Loucy (cell line): Measurements from ENCODE around the gene CNIH3.

Experiments used
- EZH2phosphoT487 ChIP-seq: fragments of 200-600 bp; IDR thresholded peaks from 2 replicates; pipeline ENCODE4 v1.6.1; 2018; ENCODE audit warnings: antibody characterized with exemption, mild to moderate bottlenecking, moderate library complexity, borderline replicate concordance
- TF ChIP-seq, protein P1 (sequence below): fragments of 200-600 bp; sonication (generic); conservative IDR thresholded peaks from 2 replicates; pipeline ENCODE4 v1.5.1; 2014; ENCODE audit warnings: mild to moderate bottlenecking, antibody characterized with exemption, low read length

DNA sequence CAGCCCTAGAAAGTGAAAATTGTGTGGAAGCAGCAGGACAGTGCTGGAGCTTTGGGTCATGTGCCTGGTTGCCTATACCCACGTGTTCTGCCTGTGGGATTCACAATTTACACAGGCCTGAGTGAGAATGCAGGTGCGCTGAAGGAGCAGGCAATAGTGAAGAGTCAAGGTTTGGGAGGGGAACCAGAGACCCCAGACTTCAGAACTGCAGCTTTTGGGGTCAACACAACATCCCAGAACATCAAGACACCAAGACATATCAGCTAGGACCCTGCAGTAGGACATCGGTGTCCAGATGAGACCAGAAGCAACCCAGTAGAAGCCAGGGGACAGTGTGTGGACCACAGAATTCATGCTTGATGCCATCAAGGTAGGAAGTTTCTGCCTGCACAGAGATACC, 29.1 kb upstream of the CNIH3 start:
- TF ChIP-seq, protein P1, sequence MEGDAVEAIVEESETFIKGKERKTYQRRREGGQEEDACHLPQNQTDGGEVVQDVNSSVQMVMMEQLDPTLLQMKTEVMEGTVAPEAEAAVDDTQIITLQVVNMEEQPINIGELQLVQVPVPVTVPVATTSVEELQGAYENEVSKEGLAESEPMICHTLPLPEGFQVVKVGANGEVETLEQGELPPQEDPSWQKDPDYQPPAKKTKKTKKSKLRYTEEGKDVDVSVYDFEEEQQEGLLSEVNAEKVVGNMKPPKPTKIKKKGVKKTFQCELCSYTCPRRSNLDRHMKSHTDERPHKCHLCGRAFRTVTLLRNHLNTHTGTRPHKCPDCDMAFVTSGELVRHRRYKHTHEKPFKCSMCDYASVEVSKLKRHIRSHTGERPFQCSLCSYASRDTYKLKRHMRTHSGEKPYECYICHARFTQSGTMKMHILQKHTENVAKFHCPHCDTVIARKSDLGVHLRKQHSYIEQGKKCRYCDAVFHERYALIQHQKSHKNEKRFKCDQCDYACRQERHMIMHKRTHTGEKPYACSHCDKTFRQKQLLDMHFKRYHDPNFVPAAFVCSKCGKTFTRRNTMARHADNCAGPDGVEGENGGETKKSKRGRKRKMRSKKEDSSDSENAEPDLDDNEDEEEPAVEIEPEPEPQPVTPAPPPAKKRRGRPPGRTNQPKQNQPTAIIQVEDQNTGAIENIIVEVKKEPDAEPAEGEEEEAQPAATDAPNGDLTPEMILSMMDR: no peak
- no peak for TF ChIP-seq EZH2phosphoT487
